Esophagus (tissue), 2 donors: ENCODE measurements around the gene DPM2. TPM values are rescaled to one million over a fixed set of nuclear protein-coding genes. Genes with fewer than 3 reads are reported as not detected.

Experiments used
- H3K27ac ChIP-seq, 2 donors: one replicate each; pipeline ENCODE4 v1.5.1; 2013; ENCODE audit warnings: low read depth in 2 of 2, mild to moderate bottlenecking in 2 of 2, inconsistent platforms in 1 of 2, low read length in 1 of 2, moderate library complexity in 1 of 2
- H3K27me3 ChIP-seq, 2 donors: one replicate each; pipeline ENCODE4 v1.6.1; 2013; ENCODE audit warnings: low read length in 2 of 2, control low read depth in 1 of 2, mild to moderate bottlenecking in 1 of 2; ENCODE audit not compliant: insufficient read depth in 2 of 2, control insufficient read depth in 1 of 2
- H3K36me3 ChIP-seq, 2 donors: one replicate each; pipeline ENCODE4 v1.6.1; 2013; ENCODE audit warnings: low read length in 1 of 2; ENCODE audit not compliant: control insufficient read depth in 2 of 2, insufficient read depth in 2 of 2
- H3K4me1 ChIP-seq, 2 donors: one replicate each; pipeline ENCODE4 v1.6.1; 2013; ENCODE audit warnings: low read length in 1 of 2; ENCODE audit not compliant: control insufficient read depth in 2 of 2, insufficient read depth in 2 of 2
- H3K4me3 ChIP-seq, 2 donors: one replicate each; pipeline ENCODE4 v1.5.1; 2013; ENCODE audit warnings: low read length in 2 of 2, mild to moderate bottlenecking in 2 of 2, low read depth in 1 of 2, moderate library complexity in 1 of 2
- H3K9me3 ChIP-seq, 2 donors: one replicate each; pipeline ENCODE4 v1.6.1; 2013; ENCODE audit warnings: mild to moderate bottlenecking in 2 of 2, low read depth in 1 of 2, low read length in 1 of 2, moderate library complexity in 1 of 2; ENCODE audit not compliant: control insufficient read depth in 2 of 2, insufficient read depth in 1 of 2
- WGBS, 2 donors: extraction: QIAGEN DNeasy Blood & Tissue Kit; methylation state at CpG; one replicate each; pipeline ENCODE4 v1.1.7; 2013; 5-methylcytosine and 5-hydroxymethylcytosine counted together
- polyA plus RNA-seq, 2 donors: library from polyadenylated mRNA; stranded (reverse); fragments of 200-250 nt; gene quantifications; one replicate each; pipeline ENCODE4 v1.2.3, GENCODE V29; 2013
- donor health status: healthy with polysubstance abuse.
- donor health status: Bipolar disorder and iron deficiency.

DPM2 gene
- polyA plus RNA-seq, 2 donors: 25.2 to 28.2 TPM

GRCh38 chr9:127930231-127931091 is 7.2 kb downstream of the DPM2 start, which contains the start of gene PIP5KL1:
Gene PIP5KL1 (minus strand): TSS chr9:127930777. CDS start chr9:127930752, 25 bp downstream.
- H3K36me3 ChIP-seq: peaks cover 0 to 1% of the 10 kb centered on the region in 2 donors
- no peaks in the 10 kb centered on the region for H3K27me3 ChIP-seq
- peak within 1 kb of the TSS in 1 of 2 donors; percentile 13 for H3K27ac ChIP-seq
- peaks cover 5 to 19% of the 10 kb centered on the region in 2 donors for H3K4me1 ChIP-seq
- H3K4me3 ChIP-seq: peak within 1 kb of the TSS; percentile 47 to 58
- 2 to 3% methylated on average over 61 to 70 of the region's 70 CpGs for WGBS, 2 donors
- no peaks in the 10 kb centered on the region for H3K9me3 ChIP-seq

- peaks cover 5 to 19% of the 10 kb centered on the region in 2 donors for H3K4me1 ChIP-seq
- H3K9me3 ChIP-seq: no peaks in the 10 kb centered on the region
- H3K27ac ChIP-seq: no peak overlapping the region
- no peaks in the 10 kb centered on the region for H3K27me3 ChIP-seq
- WGBS, 2 donors: 47 to 53% methylated on average over 10 of the region's 10 CpGs
- no peak overlapping the region for H3K4me3 ChIP-seq
- H3K36me3 ChIP-seq: no peaks in the 10 kb centered on the region
Observed at GRCh38 chr9:127929625-127929979, 8.1 kb downstream of the DPM2 start.

GRCh38 chr9:127928676-127929624 is 8.7 kb downstream of the DPM2 start:
- peak overlapping the region in 1 of 2 donors; percentile 44 for H3K27ac ChIP-seq
- no peaks in the 10 kb centered on the region for H3K9me3 ChIP-seq
- no peak overlapping the region for H3K4me3 ChIP-seq
- H3K27me3 ChIP-seq: no peaks in the 10 kb centered on the region
- no peaks in the 10 kb centered on the region for H3K36me3 ChIP-seq
- WGBS, 2 donors: 71 to 73% methylated on average over 10 to 11 of the region's 11 CpGs
- peaks cover 5 to 19% of the 10 kb centered on the region in 2 donors for H3K4me1 ChIP-seq

- peaks cover 5 to 19% of the 10 kb centered on the region in 2 donors for H3K4me1 ChIP-seq
- WGBS, 2 donors: 21 to 25% methylated on average over 22 to 24 of the region's 24 CpGs
- no peaks in the 10 kb centered on the region for H3K36me3 ChIP-seq
- no peaks in the 10 kb centered on the region for H3K27me3 ChIP-seq
- H3K9me3 ChIP-seq: no peaks in the 10 kb centered on the region
- peak overlapping the region; percentile 28 to 44 for H3K27ac ChIP-seq
- peak overlapping the region in 1 of 2 donors; percentile 41 for H3K4me3 ChIP-seq
Observed at GRCh38 chr9:127927988-127928675, 9.5 kb downstream of the DPM2 start.

GRCh38 chr9:127927201-127927987 is 10.3 kb downstream of the DPM2 start:
- WGBS, 2 donors: 4% methylated on average over 36 to 56 of the region's 56 CpGs

GRCh38 chr9:127926906-127927200 is 10.8 kb downstream of the DPM2 start:
- H3K9me3 ChIP-seq: no peaks in the 10 kb centered on the region
- H3K4me1 ChIP-seq: peaks cover 5 to 19% of the 10 kb centered on the region in 2 donors
- no peaks in the 10 kb centered on the region for H3K36me3 ChIP-seq
- no peak overlapping the region for H3K27ac ChIP-seq
- no peaks in the 10 kb centered on the region for H3K27me3 ChIP-seq
- peak overlapping the region; percentile 41 to 50 for H3K4me3 ChIP-seq
- WGBS, 2 donors: 11 to 13% methylated on average over 19 of the region's 19 CpGs

More at GRCh38 chr9:127927201-127927987, 10.3 kb downstream of the DPM2 start:
- Histone ChIP-seq H3K36me3 (no peaks in the 10 kb centered on the region), H3K4me1 (peaks cover 5 to 19% of the 10 kb centered on the region in 2 donors), H3K27me3 (no peaks in the 10 kb centered on the region), H3K4me3 (peak overlapping the region; percentile 41 to 50), H3K27ac (peak overlapping the region in 1 of 2 donors; percentile 28), H3K9me3 (no peaks in the 10 kb centered on the region)

GRCh38 chr9:127925959-127926905 is 11.4 kb downstream of the DPM2 start:
- H3K9me3 ChIP-seq: no peaks in the 10 kb centered on the region
- no peaks in the 10 kb centered on the region for H3K36me3 ChIP-seq
- no peaks in the 10 kb centered on the region for H3K27me3 ChIP-seq
- peak overlapping the region in 1 of 2 donors; percentile 14 for H3K27ac ChIP-seq
- 65 to 69% methylated on average over 14 of the region's 14 CpGs for WGBS, 2 donors
- no peak overlapping the region for H3K4me3 ChIP-seq
- H3K4me1 ChIP-seq: peaks cover 5 to 19% of the 10 kb centered on the region in 2 donors
